RWPE1 (cell line): ENCODE data around the gene WNT3.
"Not testable (repeated sequence)": the region's sequence is repeated elsewhere in the genome, so short reads cannot be mapped to it uniquely, and the experiment has no call there.

ENCODE experiments used
- CTCF ChIA-PET: fragments of 350-600 bp; sonication (Branson Sonifier 250); formaldehyde crosslinking; extraction: SDS; loops from one replicate; lab custom pipeline; 2021; lab: Yijun Ruan, JAX
- POLR2A ChIA-PET: fragments of 400-600 bp; formaldehyde crosslinking; extraction: SDS; loops from one replicate; lab custom pipeline; 2020; ENCODE audit warnings: antibody characterized with exemption; ENCODE audit not compliant: low non-redundant PET; lab: Yijun Ruan, JAX
- DNase-seq: peaks from one replicate; pipeline ENCODE4 v3.0.0; 2012; ENCODE audit warnings: low spot score
- H3K27ac ChIP-seq: fragments of 450-650 bp; 2 replicates; pipeline ENCODE4 v1.5.1; 2017
- CTCF ChIP-seq: fragments of 450-650 bp; conservative IDR thresholded peaks from 2 replicates; pipeline ENCODE4 v1.5.1; 2017; ENCODE audit warnings: low read depth, mild to moderate bottlenecking

Gene WNT3

GRCh38 chr17:46772475-46773220 is 45.8 kb downstream of the WNT3 start:
- CTCF ChIA-PET = interaction anchor here (0.7 kb wide), 1 partner anchor 57 kb away, joined by 3 read pairs; no protein-coding TSS in a partner anchor
- TF ChIP-seq CTCF = no peak
- no peak for DNase-seq
- H3K27ac ChIP-seq = peak overlapping the region; percentile 75
- POLR2A ChIA-PET = no interaction called here

GRCh38 chr17:46771561-46772474 is 46.7 kb downstream of the WNT3 start:
- POLR2A ChIA-PET = no interaction called here
- no peak for TF ChIP-seq CTCF
- H3K27ac ChIP-seq = peak overlapping the region; percentile 75
- CTCF ChIA-PET = no interaction called here
- peak; percentile 45 for DNase-seq

- no peak for DNase-seq
- CTCF ChIA-PET = no interaction called here
- POLR2A ChIA-PET = no interaction called here
- TF ChIP-seq CTCF = no peak
- H3K27ac ChIP-seq = peak overlapping the region; percentile 75
Measured at GRCh38 chr17:46770818-46771560, 47.5 kb downstream of the WNT3 start.

GRCh38 chr17:46770439-46770817 is 48.1 kb downstream of the WNT3 start:
- no peak for TF ChIP-seq CTCF
- peak overlapping the region; percentile 75 for H3K27ac ChIP-seq
- no peak for DNase-seq
- ChIA-PET POLR2A (no interaction called here), CTCF (no interaction called here)

GRCh38 chr17:46769531-46770438 is 48.7 kb downstream of the WNT3 start:
- no peak for TF ChIP-seq CTCF
- ChIA-PET POLR2A (no interaction called here), CTCF (no interaction called here)
- no peak overlapping the region for H3K27ac ChIP-seq
- no peak for DNase-seq

GRCh38 chr17:46768896-46769295 is 49.6 kb downstream of the WNT3 start:
- CTCF ChIA-PET, DNase-seq, POLR2A ChIA-PET, H3K27ac ChIP-seq: not testable (repeated sequence)
